AG04450 (cell line): Measurements from ENCODE around the gene HEBP1. TPM values are rescaled to one million over a fixed set of nuclear protein-coding genes. Genes with fewer than 3 reads are reported as not detected.

ENCODE experiments used
- CTCF ChIA-PET: fragments of 300-600, 350-600 bp; formaldehyde crosslinking; extraction: SDS; loops from one replicate; lab custom pipeline; 2022; ENCODE audit warnings: antibody characterized with exemption, inconsistent platforms; lab: Charles Lee
- POLR2A ChIA-PET: fragments of 350-600 bp; formaldehyde crosslinking; extraction: SDS; loops from one replicate; lab custom pipeline; 2021; ENCODE audit warnings: antibody characterized with exemption, inconsistent platforms; lab: Yijun Ruan, JAX
- DNase-seq: peaks from one replicate; pipeline ENCODE4 v3.0.0-alpha.2; 2011; ENCODE audit warnings: low read depth, low spot score
- H3K27ac ChIP-seq: one replicate; pipeline ENCODE4 v1.5.1; 2012; ENCODE audit warnings: low read depth, low read length, control low read depth
- H3K27me3 ChIP-seq: one replicate; pipeline ENCODE4 v1.6.0; 2012; ENCODE audit warnings: low read length; ENCODE audit not compliant: control insufficient read depth, insufficient read depth
- H3K4me3 ChIP-seq: 2 replicates; pipeline ENCODE4 v1.5.1; 2011; ENCODE audit warnings: mild to moderate bottlenecking, low read depth, low read length, control low read depth
- H3K9me3 ChIP-seq: 2 replicates; pipeline ENCODE4 v1.5.1; 2012; ENCODE audit warnings: low read length; ENCODE audit not compliant: control insufficient read depth, insufficient read depth
- polyA plus RNA-seq: library from polyadenylated mRNA; depleted of rRNA; stranded (reverse); fragments of >200 nt; gene quantifications from 2 replicates; pipeline ENCODE4 v1.2.3, GENCODE V29; 2011
- TF ChIP-seq, protein P1 (sequence below): IDR thresholded peaks from 2 replicates; pipeline ENCODE4 v1.5.1; 2011; ENCODE audit warnings: low read depth, low read length, control low read depth, inconsistent platforms

The HEBP1 gene
- polyA plus RNA-seq, 1 experiment = 57.7 TPM

DNA sequence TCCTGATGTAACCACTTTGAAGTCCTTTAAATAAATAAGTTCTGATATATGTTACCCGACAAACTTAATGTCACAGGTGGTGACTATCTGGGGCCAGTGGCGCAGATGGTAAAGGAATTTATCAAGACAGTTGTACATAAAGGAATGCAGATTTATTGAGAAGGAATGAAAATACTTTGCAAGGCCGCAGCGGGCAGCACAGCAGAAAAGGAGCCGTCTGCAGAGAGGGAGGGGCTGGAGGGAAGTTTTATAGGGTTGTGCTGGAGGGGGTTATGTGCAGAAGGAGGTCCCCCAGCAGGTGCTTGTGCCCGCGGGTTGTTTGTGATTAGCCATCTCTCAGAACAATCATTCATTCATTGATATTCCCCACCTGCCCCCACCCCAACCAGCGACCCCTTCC is 65.5 kb downstream of the HEBP1 start:
- Histone ChIP-seq H3K27ac (no peak overlapping the region), H3K4me3 (no peak overlapping the region), H3K27me3 (no peaks in the 10 kb centered on the region), H3K9me3 (no peaks in the 10 kb centered on the region)
- ChIA-PET POLR2A (no interaction called here), CTCF (interaction anchor here (0.7 to 0.8 kb wide), 2 partner anchors 18 to 29 kb away, joined by 3 read pairs; no protein-coding TSS in a partner anchor)
- TF ChIP-seq, protein P1, sequence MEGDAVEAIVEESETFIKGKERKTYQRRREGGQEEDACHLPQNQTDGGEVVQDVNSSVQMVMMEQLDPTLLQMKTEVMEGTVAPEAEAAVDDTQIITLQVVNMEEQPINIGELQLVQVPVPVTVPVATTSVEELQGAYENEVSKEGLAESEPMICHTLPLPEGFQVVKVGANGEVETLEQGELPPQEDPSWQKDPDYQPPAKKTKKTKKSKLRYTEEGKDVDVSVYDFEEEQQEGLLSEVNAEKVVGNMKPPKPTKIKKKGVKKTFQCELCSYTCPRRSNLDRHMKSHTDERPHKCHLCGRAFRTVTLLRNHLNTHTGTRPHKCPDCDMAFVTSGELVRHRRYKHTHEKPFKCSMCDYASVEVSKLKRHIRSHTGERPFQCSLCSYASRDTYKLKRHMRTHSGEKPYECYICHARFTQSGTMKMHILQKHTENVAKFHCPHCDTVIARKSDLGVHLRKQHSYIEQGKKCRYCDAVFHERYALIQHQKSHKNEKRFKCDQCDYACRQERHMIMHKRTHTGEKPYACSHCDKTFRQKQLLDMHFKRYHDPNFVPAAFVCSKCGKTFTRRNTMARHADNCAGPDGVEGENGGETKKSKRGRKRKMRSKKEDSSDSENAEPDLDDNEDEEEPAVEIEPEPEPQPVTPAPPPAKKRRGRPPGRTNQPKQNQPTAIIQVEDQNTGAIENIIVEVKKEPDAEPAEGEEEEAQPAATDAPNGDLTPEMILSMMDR = no peak
- DNase-seq = no peak

DNA sequence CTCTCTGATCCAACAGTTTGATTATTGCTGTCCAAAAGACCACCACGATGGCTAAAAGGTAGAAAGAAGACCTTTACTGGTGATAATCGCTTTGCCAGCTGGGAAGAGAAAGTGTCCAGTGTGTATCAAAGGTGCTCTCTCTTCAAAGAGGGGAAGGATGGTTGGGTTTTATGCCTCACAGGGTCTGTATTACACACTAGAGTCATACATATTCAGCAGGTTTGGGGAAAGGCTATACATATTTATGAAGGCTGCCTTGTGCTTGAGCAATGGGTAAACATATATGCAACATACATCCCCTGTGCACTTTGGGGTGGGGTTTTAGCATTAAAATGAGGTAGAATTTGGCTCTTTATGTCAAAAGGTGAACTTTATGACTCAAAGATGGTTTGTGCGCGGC is 66.3 kb downstream of the HEBP1 start:
- Histone ChIP-seq H3K9me3 (no peaks in the 10 kb centered on the region), H3K27ac (no peak overlapping the region), H3K27me3 (no peaks in the 10 kb centered on the region), H3K4me3 (no peak overlapping the region)
- CTCF ChIA-PET = interaction anchor here (1.5 kb wide), 1 partner anchor 18 kb away, joined by 5 read pairs; no protein-coding TSS in a partner anchor
- DNase-seq = no peak
- POLR2A ChIA-PET = no interaction called here
- TF ChIP-seq, protein P1 = no peak

DNA sequence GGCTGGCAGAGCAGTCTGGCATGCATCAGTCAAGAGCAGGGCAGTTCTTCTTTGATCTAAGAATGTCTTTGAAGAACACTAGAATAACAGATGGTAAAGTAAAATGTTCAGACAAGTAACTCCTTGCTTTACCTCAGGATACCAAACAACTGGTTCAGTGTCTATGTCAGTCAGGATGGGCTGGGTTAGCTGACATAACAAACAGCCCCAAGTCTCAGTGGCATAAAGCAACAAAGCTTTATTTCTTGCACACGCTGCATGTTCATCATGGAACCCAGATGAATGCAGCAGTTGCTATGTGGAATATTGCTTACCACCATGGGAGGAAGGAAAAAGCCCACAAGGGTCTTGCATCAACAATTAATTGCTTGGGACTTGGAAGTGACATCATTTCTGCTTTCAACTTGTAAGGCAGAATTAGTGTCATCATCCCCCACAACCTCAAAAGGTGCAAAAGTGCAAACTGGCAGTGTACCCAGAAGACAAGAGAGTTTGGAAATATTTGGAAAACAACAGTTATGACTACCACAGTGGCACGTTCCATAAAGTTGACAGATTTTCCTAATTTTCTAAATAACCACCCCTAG is 69.3 kb downstream of the HEBP1 start:
- Histone ChIP-seq H3K27me3 (no peaks in the 10 kb centered on the region), H3K27ac (no peak overlapping the region), H3K4me3 (no peak overlapping the region), H3K9me3 (peaks cover 4% of the 10 kb centered on the region; the same call in 1 of the 2 replicates)
- ChIA-PET POLR2A (no interaction called here), CTCF (interaction anchor here (1.0 kb wide), 1 partner anchor 53 kb away, joined by 3 read pairs; no protein-coding TSS in a partner anchor)
- TF ChIP-seq, protein P1 = no peak
- DNase-seq = no peak

DNA sequence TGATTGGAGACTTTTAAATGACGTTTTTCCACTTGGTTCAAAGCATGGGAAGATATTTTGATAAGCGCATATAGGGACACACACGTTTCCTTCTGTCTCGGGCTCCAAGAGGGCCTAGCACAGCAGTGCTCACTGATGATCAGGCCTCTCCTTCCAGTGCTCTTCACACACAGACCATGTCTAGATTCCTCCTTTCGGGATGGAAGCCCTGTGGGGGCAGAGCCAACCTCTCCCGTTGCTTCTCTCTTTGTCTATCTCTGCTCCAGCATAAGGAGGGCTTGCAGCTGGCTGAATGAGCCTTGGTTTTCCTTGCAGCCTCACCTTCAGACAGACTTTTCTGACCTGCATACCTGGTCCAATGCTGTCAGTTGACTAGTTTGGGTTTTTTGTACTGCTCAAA is 70.4 kb downstream of the HEBP1 start:
- no peak overlapping the region for H3K27ac ChIP-seq
- no peak for DNase-seq
- ChIA-PET POLR2A (no interaction called here), CTCF (no interaction called here)
- TF ChIP-seq, protein P1 = no peak
- peaks cover 4% of the 10 kb centered on the region; the same call in 1 of the 2 replicates for H3K9me3 ChIP-seq
- no peak overlapping the region for H3K4me3 ChIP-seq
- no peaks in the 10 kb centered on the region for H3K27me3 ChIP-seq

DNA sequence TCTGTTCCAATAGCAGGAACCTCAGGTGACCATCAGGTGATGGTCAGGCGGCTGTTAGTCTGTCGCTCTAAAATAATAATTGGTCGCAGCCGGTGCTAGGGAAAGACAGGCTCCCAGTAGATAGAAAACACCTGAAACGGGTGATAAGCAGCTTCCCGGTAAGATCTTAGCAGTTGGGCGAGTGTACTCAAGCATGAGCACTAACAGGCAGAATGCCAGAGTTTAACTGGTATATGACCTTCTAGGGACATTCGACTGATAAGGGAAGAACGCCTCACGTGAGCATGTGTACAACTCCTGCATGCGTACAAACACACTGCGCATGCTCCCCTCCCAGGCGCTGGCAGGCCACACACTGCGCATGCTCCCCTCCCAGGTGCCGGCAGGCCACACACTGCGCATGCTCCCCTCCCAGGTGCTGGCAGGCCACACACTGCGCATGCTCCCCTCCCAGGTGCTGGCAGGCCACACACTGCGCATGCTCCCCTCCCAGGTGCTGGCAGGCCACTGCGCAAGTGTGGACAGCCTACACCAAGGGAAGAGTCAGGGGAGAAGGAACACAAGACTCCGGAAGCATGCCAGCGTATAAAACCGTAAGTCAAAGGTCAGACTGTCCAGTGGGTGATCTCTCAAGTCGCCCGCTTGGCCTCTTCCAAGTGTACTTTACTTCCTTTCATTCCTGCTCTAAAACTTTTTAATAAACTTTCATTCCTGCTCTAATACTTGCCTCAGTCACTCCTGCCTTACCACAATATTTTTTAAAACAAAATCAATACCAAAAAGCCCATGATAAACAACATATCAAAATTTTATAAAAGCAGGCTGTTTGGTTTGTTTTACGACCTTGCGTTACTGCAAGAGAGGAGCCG is 72.6 kb downstream of the HEBP1 start:
- DNase-seq = peak; percentile 47
- TF ChIP-seq, protein P1 = no peak
- Histone ChIP-seq H3K9me3 (peaks cover 4% of the 10 kb centered on the region; the same call in 1 of the 2 replicates), H3K27ac (peak overlapping the region; percentile 31), H3K27me3 (no peaks in the 10 kb centered on the region), H3K4me3 (peak overlapping the region; percentile 61)
- POLR2A ChIA-PET = no interaction called here
- CTCF ChIA-PET = interaction anchor here (0.8 to 1.3 kb wide), 2 partner anchors 11 to 328 kb away, joined by 4 to 7 read pairs; no protein-coding TSS in a partner anchor
